Pons (tissue), 1 donor: ENCODE measurements around the gene KIFBP.
"Not testable (repeated sequence)": the region's sequence is repeated elsewhere in the genome, so short reads cannot be mapped to it uniquely, and the experiment has no call there.

ENCODE experiments used
- DNase-seq: peaks from one replicate; pipeline ENCODE4 v3.0.0-alpha.2; 2016; ENCODE audit warnings: low spot score

Gene KIFBP

DNA sequence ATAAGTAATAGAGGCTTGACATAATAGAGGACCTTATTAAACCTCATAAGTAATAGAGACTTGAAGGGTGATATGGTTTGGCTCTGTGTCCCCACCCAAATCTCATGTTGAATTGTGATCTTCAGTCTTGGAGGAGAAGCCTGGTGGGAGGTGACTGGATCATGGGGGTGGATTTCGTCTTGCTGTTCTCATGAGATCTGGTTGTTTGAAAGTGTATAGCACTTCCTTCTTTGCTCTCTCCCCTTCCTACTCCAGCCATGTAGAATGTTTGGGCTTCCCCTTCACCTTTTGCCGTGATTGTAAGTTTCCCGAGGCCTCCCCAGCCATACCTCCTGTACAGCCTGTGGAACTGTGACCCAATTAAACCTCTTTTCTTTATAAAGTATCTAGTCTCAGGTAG, 8.6 kb downstream of the KIFBP start:
- DNase-seq = no peak

DNA sequence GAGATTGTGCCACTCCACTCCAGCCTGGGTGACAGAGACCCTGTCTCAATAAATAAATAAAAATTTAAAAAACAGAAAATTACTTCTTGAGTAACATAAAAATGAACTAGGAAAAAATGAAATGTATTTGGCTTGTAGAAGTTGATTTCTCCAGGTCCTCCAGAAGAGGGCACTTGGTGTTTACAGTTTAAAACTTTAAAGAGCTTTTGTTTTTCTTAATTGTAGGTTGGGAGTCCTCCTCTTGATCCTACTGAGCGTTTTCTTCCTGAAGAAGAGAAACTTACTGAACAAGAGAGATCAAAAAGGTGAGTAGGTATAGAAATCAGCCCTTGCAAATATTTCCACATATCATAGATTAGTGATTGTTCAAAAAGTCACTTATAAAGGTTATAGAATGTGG, 16.2 kb downstream of the KIFBP start:
- DNase-seq = peak; percentile 61

DNA sequence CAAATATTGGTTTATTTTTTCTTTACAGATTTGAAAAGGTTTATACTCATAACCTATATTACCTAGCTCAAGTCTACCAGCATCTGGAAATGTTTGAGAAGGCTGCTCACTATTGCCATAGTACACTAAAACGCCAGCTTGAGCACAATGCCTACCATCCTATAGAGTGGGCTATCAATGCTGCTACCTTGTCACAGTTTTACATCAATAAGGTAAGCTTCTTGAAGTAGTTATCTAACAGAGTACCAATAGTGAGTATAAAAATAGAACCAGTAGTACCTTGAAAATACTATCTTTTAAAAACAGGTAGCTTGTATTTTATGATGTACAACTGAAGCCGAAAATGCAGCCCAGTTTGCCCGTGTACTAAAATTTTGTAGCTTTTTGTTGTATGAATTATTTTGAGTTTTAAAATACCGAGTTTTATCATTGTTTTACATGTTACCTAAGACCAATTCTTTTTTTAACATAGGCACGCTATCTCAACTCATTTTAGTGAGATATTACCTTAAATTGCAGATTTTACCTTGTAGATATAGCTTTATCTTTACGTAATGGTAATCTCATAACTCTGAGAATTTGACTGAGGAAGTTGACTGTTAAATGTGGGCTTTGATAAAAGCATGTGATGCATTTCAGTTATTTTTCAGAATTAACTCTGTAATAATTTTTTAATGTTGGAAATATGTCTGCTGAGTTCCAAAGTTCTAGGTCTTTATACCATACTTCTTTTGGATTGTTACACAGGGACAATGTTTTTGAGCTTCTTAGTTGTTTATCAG, 17.3 kb downstream of the KIFBP start:
- no peak for DNase-seq

DNA sequence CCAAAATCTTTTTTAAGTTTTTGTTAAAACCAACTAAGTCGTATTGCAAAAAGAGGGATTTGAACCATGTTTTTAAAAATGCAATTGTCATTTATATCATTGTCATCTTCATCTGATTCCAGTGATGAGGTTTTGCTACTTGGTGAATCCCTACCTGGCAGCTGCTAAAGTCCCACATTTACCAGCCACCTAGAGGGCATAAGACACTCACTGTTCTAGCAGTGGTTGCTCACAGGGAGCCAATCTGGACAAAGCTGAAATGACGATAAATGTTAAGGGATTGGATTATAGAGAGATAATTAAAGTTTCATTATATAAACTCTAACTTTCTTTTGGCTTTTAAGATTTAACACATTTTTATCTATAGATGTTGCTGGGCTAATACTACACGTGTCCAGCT, 18.7 kb downstream of the KIFBP start:
- no peak for DNase-seq

DNA sequence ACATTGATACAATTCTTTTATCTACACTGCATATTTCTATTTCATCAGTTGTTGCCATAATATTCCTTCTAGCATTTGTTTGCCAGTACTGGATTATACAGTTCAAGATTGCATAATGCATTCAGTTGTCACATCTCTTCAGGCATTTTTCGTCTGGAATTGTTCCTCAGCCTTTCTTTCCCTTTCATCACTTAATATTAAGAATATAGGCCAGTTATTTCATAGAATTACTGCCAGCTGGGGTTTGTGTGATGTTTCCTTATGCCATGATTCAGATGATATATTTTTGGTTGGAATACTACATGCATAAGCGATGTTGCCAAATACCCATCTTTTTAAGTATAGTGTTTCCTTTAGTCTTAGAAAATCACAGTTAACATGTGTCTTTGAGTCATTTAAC, 20.8 kb downstream of the KIFBP start:
- no peak for DNase-seq

DNA sequence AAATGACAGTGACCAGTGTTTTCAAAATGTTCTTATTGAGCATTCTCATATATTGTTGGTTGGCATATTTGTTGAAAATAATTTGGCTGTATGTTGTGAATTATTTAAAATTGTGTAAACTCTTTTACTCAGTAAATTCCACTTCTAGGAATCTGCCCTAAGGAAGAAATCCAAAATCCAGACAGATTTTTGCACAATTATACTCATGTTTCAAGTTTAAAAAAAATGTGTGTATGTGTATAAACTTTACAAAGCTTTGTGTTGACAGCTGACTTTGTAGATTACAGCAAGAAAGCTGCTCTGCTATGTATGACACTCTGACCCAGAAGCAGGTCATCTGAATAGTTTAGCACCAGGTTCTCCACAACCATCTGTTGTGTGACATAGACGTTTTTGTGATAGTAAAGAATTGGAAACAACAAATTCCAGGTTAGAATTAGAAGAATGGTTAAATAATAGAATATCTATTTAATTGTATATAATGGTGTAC, 21.6 kb downstream of the KIFBP start:
- no peak for DNase-seq

DNA sequence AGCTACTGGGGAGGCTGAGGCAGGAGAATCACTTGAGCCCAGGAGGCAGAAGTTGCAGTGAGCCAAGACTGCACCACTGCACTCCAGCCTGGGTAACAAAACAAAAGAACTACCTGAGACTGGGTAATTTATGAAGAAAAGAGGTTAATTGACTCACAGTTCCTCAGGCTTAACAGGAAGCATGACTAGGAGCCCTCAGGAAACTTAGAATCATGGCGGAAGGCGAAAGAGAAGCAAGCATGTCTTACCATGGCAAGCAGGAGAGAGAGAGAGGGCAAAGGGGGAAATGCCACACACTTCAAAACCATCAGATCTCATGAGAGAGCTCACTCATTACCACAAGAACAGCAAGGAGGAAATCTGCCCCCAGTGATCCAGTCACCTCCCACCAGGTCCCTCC, 24.2 kb downstream of the KIFBP start:
- DNase-seq = not testable (repeated sequence)

DNA sequence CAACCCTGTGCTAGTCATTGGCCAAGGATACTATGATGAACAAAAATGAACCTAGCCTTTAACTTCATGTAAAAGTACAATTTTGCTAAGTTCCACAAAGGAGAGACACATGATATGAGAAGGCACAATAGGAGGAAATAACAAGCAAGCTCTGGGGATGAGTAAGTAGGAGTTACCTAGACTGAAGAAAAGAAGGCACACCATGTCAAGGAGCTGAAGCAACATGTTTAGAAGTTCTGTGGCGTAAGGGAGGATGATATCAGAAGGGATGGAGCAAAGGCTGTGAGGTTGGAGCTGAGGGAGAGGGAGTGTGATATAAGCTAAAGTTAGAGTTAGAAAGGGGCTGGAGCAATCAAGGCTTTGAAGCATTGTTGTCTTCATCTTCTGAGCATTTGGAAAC, 25.6 kb downstream of the KIFBP start:
- DNase-seq = no peak

DNA sequence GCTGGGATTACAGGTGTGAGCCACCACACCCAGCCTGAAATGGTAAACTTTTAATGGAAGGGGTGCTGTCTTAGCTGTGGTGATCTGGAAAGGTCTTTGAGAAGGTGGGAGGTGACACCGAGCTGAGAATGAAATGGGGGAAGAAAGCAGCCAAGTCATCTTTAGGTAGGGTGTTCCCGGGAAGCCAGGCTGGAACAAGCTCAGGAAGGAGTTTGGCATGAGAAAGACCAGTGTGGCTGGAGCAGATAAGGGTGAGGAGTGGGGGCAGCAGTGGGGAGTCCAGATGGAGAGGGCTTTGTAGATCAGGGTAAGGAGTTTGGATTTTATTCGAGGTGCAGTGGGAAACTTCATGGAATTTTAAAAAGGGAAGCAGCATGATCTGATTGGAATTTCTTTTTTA, 30.0 kb downstream of the KIFBP start:
- DNase-seq = no peak

DNA sequence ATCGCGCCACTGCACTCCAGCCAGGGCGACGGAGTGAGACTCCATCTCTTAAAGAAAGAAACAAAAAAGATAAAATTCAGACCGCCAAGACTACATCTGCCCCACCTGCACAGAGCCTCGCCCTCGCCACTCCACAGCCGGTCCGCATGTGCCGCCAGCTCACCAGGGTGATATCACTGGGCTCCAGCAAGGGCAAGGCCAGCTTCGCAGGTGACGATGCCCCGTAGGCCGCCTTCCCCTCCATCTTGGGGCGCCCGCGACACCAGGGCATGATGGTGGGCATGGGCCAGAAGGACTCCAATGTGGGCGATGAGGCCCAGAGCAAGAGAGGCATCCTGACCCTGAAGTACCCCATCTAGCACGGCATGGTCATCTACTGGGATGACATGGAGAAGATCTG, 34.0 kb downstream of the KIFBP start:
- DNase-seq = no peak

DNA sequence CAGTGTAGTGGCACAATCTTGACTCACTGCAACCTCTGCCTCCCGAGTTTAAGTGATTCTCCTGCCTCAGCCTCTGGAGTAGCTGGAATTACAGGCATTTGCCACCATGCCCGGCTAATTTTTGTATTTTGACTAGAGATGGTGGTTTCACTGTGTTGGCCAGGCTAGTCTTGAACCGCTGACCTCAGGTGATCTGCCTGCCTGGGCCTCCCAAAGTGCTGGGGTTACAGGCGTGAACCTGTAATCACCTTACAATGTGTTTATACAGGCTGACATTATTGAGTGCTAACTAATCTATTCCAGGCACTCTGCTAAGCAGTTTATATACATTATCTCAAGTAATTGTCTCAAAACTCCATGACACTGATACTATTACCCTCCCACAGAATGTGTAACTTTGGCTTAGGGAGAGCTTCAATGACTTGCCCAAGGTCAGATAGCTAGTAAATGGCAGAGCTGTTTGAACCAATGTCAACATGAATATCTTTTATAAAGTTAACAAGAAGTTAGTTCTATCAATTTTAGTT, 36.8 kb downstream of the KIFBP start:
- no peak for DNase-seq

DNA sequence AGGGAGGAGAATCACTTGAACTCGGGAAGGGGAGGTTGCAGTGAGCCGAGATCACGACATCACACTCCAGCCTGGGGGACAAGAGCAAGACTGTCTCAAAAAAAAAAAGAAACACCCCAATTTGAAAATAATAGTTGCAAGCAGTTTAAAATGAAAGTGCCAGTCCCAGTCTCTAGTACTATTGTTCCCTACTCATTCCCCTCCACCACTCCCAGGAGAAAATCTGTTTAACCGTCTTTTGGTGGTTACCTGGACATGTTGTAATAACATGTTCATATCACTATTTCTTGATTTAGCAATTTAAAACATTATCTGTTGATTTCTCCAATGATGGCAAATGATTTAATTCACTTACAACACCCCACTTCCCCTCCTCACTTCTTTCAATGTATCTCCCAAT, 44.7 kb downstream of the KIFBP start:
- DNase-seq = no peak

DNA sequence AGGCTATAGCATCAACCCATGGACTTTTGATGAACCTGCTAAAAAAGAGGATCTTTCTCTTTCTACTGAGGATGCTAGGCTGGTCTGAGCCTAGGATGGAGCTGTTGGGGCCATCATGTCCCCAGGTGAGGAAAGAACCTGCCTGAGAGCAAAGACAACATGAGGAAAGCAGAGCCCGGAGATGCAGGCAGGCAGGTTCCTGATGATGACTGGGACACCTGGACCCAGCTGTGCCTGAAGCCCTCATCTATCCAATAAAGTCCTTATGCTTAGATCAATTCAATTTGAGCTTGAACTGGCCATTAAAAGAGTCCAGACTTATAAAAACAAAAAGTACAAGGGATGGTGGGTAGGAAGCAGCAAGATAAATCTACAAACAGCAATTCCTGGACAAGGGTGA, 48.9 kb downstream of the KIFBP start:
- no peak for DNase-seq

DNA sequence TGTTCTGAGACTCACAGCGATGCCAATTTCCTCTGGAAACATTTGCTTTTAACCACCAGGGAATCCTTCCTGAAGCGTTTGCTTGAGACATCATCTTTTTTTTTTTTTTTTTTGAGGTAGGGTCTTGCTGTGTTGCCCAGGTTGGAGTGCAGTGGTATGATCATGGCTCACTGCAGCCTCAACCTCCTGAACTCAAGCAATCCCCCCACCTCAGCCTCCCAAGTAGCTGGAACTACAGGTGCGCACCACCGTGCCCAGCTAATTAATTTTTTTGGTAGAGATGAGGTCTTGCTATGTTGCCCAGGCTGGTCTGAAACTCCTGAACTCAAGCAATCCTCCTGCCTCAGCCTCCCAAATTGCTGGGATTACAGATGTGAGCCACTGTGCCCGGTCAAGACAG, 52.3 kb downstream of the KIFBP start:
- DNase-seq = not testable (repeated sequence)

DNA sequence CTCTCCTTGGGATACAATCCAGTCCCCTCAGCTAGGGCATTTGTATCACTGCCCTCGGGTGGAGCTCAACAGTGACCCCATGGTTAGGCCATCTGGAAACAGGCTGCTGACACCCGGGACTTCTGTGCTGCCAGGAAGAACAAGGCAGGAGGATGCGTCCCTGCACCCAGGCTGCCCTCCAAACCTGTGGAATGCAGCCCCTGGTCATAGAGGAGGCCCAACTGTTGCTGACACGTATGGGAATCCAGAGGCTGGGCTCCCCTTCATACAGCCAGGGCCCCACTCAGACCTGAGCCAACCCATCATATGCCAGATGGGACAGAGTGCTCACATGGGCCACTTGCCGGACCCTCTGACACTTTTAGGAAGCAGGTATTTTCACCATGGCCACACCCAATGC, 53.8 kb downstream of the KIFBP start:
- DNase-seq = no peak

DNA sequence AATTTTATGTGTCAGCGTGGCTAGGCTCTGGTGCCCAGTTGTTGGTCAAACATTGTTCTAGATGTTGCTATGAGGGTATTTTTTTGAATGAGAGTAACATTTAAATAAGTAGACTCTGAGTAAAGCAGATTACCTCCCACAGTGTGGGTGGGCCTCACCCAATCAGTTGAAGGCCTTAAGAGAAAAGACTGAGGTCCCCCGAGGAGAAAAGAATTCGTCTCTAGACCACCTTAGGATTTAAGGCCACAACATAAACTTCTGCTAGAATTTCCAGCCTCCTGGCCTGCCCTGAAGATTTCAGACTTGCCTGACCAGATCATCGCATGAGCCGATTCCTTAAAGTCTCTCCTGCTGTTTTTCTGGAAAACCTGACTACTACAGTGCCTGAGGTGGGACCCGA, 54.2 kb downstream of the KIFBP start:
- no peak for DNase-seq

DNA sequence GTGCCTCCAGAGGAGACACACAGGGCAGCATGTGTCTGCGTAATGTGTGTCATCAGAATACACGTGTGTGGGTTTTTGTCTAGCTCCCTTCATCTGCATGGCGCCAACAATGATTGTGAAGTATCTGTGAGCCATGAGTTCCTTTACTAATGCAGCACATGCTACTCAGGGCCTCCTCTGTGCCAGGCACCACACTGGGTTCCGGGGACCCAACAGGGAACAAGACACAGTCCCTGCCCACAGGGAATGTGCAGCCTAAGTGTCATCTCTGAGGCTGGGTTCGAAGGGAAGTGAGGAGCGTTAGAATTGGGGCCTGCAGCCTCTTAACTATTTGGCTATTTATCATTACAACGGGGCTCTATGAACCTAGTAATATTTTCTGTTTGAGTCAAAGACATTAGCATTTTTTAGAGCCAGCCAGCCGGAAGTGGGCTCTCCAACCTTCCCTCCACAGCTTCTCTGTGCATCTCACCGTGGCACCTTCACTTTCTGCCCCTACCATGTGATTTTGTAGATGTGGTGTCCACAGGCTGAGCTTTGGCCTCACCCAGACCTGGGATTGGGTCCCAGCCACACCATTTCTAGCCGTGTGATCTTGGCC, 55.4 kb downstream of the KIFBP start:
- no peak for DNase-seq

DNA sequence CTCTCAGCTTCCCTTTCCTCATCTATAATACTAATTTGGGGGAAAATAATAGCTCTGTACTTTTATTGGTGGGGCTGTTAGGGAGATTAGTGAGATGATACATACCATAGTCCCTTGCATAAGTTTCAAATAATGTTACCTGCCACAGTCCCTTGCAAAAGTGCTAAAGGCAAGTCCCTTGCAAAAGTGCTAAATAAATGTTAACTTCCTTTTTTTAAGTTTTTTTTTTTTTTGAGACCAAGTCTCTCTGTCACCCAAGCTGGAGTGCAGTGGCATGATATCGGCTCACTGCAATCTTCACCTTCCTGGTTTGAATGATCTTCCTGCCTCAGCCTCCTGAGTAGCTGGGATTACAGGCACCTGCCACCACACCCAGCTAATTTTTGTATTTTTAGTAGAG, 55.9 kb downstream of the KIFBP start:
- no peak for DNase-seq

DNA sequence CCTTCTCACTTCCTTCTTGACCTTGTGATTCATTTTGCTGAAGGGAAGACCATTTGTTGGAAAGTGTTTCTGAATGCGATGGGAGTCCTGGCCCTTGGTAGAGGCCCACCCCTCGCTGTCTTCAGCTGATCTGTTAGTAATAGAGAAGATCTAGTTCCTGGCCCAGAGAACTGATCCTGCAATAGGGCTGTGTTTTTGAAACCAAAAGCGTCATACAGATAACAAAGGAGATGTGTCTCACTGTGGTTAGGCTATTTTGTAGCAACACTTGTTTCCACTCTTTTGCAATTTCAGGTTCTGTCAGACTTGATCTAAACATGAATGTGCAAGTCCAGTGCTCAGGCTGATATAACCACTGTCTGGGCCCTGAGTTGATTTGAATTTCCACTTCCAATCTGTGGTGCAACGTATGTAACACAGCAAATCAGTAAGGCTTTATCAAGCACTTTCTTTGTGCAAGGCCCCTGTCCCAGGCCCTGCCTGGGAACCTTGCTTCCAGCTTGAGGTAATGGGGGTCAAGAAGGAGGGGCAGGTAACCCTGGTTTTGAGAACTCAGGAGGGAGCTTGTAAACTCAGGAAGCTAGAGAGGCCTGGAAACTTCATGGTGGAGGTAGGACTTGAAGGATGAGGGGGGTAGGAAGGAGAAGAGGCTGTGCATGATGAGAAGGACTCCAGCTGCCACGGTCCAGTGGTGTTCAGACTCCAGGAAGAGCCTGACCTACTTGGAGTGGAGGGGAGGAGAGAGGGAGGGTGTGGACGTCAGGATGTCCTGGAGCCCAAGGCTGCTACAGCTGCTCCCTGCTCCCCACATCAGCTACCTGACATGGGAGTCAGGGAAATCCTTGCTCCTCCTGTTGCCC, 57.1 kb downstream of the KIFBP start:
- peak; percentile 60 for DNase-seq

DNA sequence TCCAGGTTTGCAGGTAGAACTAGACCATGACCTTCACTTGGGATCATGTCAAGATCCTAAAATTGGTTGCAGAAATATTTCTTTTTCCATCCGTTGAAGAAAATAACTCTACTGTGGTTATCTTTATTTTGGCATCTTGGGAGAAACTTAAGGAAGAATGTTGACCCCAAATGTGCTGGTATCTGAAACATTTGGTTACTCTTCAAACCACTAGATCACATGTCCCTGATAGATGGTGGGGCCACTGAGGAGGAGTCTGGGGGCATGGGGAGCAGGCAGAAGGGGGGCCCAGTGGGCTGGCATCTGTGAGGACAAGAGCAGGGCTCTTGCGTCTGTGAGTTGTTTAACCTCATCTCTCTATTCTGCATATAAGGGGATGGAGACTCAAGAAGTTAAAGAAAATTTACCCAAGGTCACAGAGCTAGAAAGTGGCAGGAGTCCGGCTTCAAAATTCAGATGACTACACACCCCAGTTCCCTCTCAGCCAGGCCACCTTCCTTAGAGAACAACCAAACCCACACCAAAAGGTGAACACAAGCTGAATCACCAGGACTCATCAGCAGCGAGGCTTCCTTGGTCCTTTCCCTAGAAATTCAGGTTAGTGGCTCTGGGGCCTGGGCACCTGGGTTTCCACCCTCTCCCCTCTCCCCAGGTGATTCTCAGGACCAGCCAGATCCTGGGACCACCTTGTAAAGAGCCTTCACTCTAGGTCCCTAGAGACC, 58.7 kb downstream of the KIFBP start:
- no peak for DNase-seq

DNA sequence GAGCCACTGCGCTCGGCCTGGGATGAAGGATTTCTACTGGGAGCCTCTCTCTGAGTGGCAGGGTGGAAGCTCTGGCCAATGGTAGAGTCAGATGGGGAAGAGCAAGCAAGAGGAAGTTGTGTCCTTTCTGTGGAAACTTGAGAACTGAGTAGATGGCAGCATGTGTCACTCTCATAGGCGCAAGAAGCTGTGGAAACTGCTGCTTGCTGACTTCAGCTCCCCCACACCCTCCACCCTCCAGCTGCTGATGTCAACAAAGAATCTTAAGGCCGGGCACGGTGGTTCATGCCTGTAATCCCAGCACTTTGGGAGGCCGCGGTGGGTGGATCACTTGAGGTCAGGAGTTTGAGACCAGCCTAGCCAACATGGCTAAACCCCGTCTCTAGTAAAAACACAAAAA, 59.5 kb downstream of the KIFBP start:
- DNase-seq = peak; percentile 81

DNA sequence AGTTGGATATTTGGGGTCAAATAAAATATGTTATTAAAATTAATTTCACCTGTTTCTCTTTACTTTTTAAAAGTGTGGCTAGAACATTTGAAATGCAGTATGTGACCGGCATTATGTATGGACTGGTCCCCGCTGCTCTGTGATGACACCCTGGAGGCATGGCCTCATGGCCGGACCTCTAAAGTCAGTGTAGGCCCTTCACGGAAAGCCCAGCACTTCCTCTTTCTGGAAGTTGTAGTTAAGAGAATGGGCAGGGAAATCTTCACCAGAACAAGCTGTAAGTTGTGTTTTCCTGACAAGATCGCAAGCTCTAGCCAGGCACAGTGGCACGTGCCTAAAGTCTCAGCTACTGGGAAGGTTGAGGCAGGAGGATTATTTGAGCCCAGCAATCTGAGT, 61.0 kb downstream of the KIFBP start:
- peak; percentile 42 for DNase-seq
